ENCODE measurements around the gene COL28A1. TPM values are rescaled to one million over a fixed set of nuclear protein-coding genes. Genes with fewer than 3 reads are reported as not detected.
"Not testable (repeated sequence)": the region's sequence is repeated elsewhere in the genome, so short reads cannot be mapped to it uniquely, and the experiment has no call there.

Gene COL28A1
- total RNA-seq, 4 donors from 2014 or later, result 0.60 to 4.4 (median 4.1) TPM

GRCh38 chr7:7562736-7563135 lies 27.1 kb upstream of the COL28A1 start:
- no peak overlapping the region for H3K4me3 ChIP-seq
- no peak for DNase-seq
- intact Hi-C loops (cut with DNase I; ENCODE audit: low total_unique reads) (no loop called here), in situ Hi-C loops (cut with MboI; ENCODE audit: low pct_ligation_motif_present in 1 of 4, low pct_unique_long_range_greater_than_20kb in 1 of 4, low sequenced_read_pairs in 3 of 4) (no loop called here)
- peaks cover 0 to 4% (median 0%) of the 10 kb centered on the region in 4 donors for H3K36me3 ChIP-seq
- TF ChIP-seq CTCF (IDR thresholded peaks at IDR 0.05), result no peak
- no peak for TF ChIP-seq POLR2AphosphoS5 (IDR thresholded peaks at IDR 0.05)
- no peak for TF ChIP-seq POLR2A (IDR thresholded peaks at IDR 0.05)
- TF ChIP-seq EP300 (IDR thresholded peaks at IDR 0.05; ENCODE audit: low read depth), result no peak
- no peak overlapping the region for H3K27ac ChIP-seq
- 70 to 74% methylated on average over 3 of the region's 3 CpGs for WGBS, 2 donors (ENCODE audit: low coverage in 1 of 2)
- no peaks in the 10 kb centered on the region for H3K9me3 ChIP-seq
- no peaks in the 10 kb centered on the region for H3K27me3 ChIP-seq
- peaks cover 2 to 13% (median 7%) of the 10 kb centered on the region in 4 donors for H3K4me1 ChIP-seq

- H3K36me3 ChIP-seq; H3K27me3 ChIP-seq; in situ Hi-C loops (cut with MboI; ENCODE audit: low pct_ligation_motif_present in 1 of 4, low pct_unique_long_range_greater_than_20kb in 1 of 4, low sequenced_read_pairs in 3 of 4); DNase-seq; intact Hi-C loops (cut with DNase I; ENCODE audit: low total_unique reads); H3K4me1 ChIP-seq; H3K9me3 ChIP-seq; H3K4me3 ChIP-seq; H3K27ac ChIP-seq: not testable (repeated sequence)
- 94 to 97% methylated on average over 5 of the region's 5 CpGs for WGBS, 2 donors (ENCODE audit: low coverage in 1 of 2)
Measured at GRCh38 chr7:7561591-7561990, 25.9 kb upstream of the COL28A1 start.

GRCh38 chr7:7557252-7557651 lies 21.6 kb upstream of the COL28A1 start:
- H3K27ac ChIP-seq, result no peak overlapping the region
- DNase-seq, result no peak
- H3K4me1 ChIP-seq, result no peaks in the 10 kb centered on the region
- intact Hi-C loops (cut with DNase I; ENCODE audit: low total_unique reads), result no loop called here
- no peak overlapping the region for H3K4me3 ChIP-seq
- peaks cover 0 to 4% (median 0%) of the 10 kb centered on the region in 4 donors for H3K36me3 ChIP-seq
- H3K9me3 ChIP-seq, result no peaks in the 10 kb centered on the region
- in situ Hi-C loops (cut with MboI; ENCODE audit: low pct_ligation_motif_present in 1 of 4, low pct_unique_long_range_greater_than_20kb in 1 of 4, low sequenced_read_pairs in 3 of 4), result loop anchor here in 1 of 4 donors (10.0 kb wide), 1 partner anchor 442 kb away; no protein-coding TSS in a partner anchor
- TF ChIP-seq CTCF (IDR thresholded peaks at IDR 0.05) (no peak), POLR2A (IDR thresholded peaks at IDR 0.05) (no peak), POLR2AphosphoS5 (IDR thresholded peaks at IDR 0.05) (no peak), EP300 (IDR thresholded peaks at IDR 0.05; ENCODE audit: low read depth) (no peak)
- H3K27me3 ChIP-seq, result no peaks in the 10 kb centered on the region
- 91 to 96% methylated on average over 3 to 5 of the region's 5 CpGs for WGBS, 2 donors (ENCODE audit: low coverage in 1 of 2)

GRCh38 chr7:7556852-7557251 lies 21.2 kb upstream of the COL28A1 start:
- Histone ChIP-seq H3K27me3 (no peaks in the 10 kb centered on the region), H3K4me3 (no peak overlapping the region), H3K27ac (no peak overlapping the region), H3K4me1 (no peaks in the 10 kb centered on the region), H3K9me3 (no peaks in the 10 kb centered on the region), H3K36me3 (peaks cover 0 to 4% (median 0%) of the 10 kb centered on the region in 4 donors)
- intact Hi-C loops (cut with DNase I; ENCODE audit: low total_unique reads), result no loop called here
- no peak for DNase-seq
- 100% methylated on average over 1 of the region's 1 CpG; no CpG with 5 or more reads in 1 of the 2 donors for WGBS, 2 donors (ENCODE audit: low coverage in 1 of 2)
- no peak for TF ChIP-seq CTCF (IDR thresholded peaks at IDR 0.05)
- no peak for TF ChIP-seq POLR2A (IDR thresholded peaks at IDR 0.05)
- no peak for TF ChIP-seq POLR2AphosphoS5 (IDR thresholded peaks at IDR 0.05)
- TF ChIP-seq EP300 (IDR thresholded peaks at IDR 0.05; ENCODE audit: low read depth), result no peak
- in situ Hi-C loops (cut with MboI; ENCODE audit: low pct_ligation_motif_present in 1 of 4, low pct_unique_long_range_greater_than_20kb in 1 of 4, low sequenced_read_pairs in 3 of 4), result loop anchor here in 1 of 4 donors (10.0 kb wide), 1 partner anchor 442 kb away; no protein-coding TSS in a partner anchor
